ENCODE data around the gene BCAS4.
"Not testable (repeated sequence)": the region's sequence is repeated elsewhere in the genome, so short reads cannot be mapped to it uniquely, and the experiment has no call there.

Gene BCAS4, protein sequence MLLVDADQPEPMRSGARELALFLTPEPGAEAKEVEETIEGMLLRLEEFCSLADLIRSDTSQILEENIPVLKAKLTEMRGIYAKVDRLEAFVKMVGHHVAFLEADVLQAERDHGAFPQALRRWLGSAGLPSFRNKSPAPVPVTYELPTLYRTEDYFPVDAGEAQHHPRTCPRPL

DNA sequence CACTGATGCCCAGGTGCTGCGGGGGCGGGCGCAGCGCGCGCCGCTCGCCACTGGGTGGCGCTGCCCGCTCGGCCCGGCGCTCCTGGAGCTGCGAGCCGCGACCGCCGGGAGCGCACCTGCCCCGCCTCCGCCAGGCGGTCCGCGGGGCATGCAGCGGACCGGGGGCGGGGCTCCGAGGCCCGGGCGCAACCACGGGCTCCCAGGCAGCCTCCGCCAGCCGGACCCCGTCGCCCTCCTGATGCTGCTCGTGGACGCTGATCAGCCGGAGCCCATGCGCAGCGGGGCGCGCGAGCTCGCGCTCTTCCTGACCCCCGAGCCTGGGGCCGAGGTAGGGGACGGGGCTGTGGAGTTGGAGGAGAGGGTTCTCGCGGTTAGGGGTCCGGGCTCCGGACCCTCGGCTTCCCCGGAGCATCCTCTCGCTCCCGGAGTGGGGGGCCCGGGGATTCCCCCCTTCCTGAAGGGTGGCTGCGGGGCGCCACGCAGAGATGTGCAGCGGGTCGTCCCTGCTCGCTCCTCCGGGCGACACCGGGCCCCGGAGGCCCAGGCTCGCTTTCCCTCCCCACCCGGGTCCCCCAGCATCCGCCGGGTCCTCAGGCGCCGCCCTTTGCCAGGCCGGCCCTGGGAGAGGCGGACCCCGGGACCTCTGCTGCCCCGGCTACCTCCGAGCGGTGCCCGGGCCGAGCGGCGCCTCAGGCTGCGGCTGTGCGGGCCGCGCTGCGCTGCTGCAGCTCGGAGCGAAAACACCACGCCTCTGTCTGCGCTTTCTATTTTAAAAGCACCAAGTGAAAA, at the start of gene BCAS4:
BCAS4 (plus strand) TSS at position 216 of the 789 bp plus-strand sequence; CDS start at position 239, 23 bp downstream.
- peak; percentile 64 to 78 (median 70) for DNase-seq (ENCODE audit: low read depth in 2 of 3, low spot score in 1 of 3)

DNA sequence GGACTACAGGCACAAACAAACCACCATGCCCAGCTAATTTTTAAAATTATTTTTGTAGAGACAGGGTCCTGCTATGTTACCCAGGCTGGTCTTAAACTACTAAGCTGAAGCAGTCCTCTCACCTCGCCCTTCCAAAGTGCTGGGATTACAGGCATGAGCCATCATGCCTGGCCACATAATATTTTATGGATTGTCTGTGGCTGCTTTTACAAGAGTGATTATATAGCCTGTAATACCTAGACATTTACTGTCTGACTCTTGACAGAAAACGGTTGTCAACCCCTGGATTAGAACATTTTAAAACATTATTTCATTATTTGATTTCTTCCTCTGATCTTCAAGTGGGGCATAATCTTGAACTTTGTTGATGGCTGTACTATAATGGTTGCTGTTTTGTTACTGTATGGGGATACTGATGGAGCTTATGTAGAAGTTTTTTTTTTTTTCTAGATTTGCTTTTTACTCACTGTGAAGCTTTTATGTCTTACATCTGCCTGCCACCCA, 49.2 kb upstream of the BCAS4 start:
- DNase-seq (ENCODE audit: low read depth in 2 of 3, low spot score in 1 of 3): no peak

DNA sequence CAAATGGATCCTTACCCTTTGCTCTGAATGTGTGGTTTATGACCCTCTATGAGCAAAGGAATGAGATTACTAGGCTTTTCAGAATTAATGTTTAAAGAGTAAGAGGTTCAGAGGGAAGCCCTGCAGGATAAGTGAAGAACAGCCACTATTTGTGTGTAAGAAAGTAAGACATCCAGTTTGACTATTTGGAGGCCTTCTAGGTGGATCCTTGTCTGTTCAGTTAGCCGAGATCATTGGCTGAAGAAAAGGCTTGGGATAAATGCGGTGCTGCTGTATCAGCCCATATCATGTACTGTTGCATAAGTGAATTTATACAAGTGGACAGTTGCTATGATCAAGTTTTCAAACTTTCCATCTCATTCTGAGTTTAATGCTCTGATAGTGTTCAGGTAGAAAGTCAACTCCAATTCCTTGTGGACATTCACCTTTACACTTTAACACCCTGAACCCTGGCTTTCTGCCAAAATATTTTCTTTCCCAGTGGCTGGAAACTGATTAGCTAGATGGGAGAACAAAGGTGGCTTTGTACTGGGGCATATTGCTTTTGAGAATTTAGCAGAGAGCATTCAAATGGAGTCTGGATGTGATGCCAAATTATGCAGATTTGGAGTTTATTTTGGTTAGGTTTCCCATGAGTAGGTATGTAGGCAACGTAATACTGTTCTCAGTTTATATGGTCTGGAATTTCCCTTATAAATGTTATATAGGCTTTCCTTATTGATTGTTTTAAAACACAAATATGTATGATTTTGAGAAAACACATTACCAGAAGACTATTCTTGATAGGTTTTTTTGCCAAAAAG, 48.5 kb upstream of the BCAS4 start:
- no peak for DNase-seq (ENCODE audit: low read depth in 2 of 3, low spot score in 1 of 3)

DNA sequence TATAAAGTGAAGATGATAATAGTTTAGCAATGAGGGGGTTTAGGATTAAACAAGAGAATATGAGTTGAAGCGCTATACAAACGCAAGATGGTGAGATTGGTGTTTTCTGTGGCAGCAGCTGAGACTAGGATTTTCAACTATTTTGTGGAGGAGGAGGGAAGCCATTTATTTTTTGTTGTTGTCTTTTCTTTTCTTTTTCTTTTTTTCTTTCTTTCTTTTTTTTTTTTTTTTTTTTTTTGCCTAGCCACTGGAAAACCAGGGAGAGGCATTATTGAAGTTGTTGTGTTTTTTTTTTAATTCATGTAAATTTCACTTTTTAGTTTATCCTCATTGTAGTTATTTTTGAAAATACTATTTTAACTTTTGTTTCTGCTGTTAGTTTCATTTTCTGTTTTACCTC, 47.6 kb upstream of the BCAS4 start:
- no peak for DNase-seq (ENCODE audit: low read depth in 2 of 3, low spot score in 1 of 3)

DNA sequence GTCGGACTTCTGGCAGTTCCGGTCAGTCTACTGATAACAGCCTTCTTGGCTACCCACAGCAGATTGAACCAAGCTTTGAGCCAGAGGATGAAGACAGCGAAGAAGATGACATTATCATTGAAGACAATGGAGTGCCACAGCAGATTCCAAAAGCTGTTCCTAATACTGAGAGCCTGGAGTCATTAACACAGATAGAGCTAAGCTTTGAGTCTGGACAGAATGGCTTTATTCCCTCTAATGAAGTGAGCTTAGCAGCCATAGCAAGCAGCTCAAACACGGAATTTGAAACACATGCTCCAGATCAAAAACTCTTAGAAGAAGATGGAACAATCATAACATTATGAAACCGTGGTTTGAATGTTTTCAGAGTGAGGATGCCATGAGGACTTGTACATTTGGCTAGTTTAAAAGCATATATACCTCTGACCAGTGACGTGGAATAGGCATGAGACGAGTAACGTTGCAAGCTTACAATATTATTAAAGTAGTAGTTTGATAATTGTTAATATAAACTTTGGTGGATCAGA, 44.7 kb upstream of the BCAS4 start:
- DNase-seq (ENCODE audit: low read depth in 2 of 3, low spot score in 1 of 3): no peak

DNA sequence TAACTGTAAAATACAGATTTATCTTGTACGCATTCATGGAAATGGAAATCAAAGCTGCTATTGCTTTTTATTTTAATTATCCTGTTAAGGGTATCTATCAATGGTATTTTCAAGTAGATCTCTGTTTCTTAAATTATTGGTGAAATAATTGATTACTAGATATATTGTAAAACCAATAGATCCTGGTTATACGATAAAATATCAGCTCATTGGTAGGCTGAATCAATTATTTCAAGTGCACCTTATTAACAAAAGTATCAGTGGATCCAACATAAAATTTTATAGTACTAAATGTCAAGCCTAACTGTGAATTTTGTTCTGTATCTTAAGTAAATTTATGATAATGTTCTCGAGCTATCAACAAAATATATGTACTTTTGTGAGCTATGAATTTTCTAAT, 41.7 kb upstream of the BCAS4 start:
- no peak for DNase-seq (ENCODE audit: low read depth in 2 of 3, low spot score in 1 of 3)

DNA sequence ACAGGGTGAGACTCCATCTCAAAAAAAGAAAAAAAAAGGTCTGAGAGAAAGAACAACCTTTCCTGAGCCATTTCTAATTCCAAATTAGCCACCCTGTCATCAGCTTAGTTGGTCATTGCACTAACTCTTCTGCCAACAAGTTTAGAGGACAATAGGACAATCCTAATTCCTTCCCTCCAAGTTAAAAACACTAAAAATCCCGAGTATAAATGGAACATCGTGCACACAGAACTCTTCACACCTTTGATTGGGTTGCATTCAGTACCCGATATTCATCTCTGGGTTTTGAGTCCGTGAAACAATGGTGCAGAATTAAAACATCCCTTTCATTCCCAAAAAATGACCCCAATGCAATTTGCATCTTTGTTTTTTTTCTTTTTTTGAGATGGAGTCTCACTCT, 40.4 kb upstream of the BCAS4 start:
- no peak for DNase-seq (ENCODE audit: low read depth in 2 of 3, low spot score in 1 of 3)

DNA sequence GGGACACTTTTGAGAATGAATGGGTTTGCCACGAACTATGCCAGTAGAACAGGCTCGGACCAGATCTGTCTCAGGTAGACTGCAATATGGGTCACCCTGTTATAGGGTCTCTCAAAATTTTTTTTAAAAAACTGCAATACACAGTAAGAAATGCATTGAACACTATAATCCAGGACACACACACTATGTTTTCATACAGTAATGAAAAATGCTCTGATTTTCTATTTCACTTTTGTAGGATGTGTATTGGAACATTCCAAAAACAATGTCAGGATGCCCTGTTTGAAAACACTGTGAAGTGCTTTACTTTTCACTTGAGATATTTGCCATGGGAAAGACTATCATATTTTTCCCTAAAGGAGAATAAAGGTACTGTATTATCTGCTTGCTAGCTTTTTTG, 38.4 kb upstream of the BCAS4 start:
- DNase-seq (ENCODE audit: low read depth in 2 of 3, low spot score in 1 of 3): no peak

DNA sequence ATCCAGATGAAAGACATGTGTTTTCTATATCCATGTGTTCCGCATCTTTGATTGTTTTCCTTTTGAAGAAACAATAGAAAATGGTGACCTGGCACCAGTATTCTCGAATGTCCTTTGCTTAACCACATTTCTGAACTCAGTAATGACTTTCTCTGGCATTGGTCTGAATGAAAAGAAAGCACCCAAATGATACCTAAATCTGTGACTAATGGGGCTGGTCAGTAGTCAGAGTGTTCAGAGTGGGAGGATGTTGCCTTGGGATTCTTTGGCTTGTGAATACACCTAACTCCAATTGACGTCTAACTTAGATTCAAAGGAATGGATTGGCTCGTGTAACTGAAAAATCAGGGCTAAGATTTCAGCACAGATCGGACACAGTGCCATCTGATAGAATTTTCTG, 36.4 kb upstream of the BCAS4 start:
- no peak for DNase-seq (ENCODE audit: low read depth in 2 of 3, low spot score in 1 of 3)

DNA sequence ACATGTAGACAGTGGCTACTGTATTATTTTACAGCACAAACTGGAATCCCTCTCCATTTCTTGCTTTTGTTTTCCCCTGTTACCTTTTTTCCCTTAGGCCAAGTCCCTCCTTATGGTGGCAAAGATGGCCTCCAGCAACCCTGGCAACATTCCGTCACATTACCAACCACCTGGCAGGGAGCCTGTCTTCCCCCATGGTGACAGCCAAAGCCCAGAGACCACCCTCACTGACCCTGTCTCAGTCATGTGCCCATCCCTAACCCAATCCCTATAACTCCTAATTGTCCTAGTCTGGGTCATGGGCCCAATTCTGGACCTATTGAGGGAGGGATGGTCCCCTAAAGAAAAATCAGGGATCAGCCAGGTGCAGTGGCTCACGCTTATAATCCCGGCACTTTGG, 35.9 kb upstream of the BCAS4 start:
- DNase-seq (ENCODE audit: low read depth in 2 of 3, low spot score in 1 of 3): no peak

DNA sequence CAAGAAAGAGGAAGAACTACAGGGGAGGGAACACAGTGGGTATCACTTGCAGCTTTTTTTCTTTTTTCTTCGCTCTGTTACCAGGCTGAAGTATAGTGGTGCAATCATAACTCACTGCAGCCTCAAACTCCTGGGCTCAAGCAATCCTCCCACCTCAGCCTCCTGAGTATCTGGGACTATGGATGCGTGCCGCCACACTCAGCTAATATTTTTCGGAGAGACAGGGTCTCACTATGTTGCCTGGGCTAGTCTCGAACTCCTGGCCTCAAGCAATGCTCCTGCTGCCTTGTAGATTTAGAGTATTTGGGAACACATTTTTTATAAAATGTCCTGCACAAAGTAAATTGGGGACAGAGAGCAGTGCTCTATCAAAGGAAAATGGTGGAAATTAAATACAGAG, 35.2 kb upstream of the BCAS4 start:
- no peak for DNase-seq (ENCODE audit: low read depth in 2 of 3, low spot score in 1 of 3)

DNA sequence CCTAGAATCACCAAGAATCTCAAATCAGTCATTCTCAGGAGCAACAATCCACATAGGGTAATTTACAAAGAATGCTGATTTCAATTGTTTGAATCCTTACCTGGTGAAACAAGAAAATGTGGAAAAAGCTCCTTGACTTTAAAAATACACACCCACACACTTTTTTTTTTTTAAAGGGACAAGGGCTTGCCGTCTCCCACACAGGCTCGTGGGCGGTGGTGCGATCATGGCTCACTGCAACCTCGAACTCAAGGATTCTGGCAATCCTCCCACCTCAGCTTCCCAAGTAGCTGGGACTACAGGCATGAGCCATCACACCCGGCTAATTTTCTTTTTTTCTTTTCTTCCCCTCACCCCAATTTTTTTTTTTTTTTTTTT, 32.8 kb upstream of the BCAS4 start:
- DNase-seq (ENCODE audit: low read depth in 2 of 3, low spot score in 1 of 3): no peak

DNA sequence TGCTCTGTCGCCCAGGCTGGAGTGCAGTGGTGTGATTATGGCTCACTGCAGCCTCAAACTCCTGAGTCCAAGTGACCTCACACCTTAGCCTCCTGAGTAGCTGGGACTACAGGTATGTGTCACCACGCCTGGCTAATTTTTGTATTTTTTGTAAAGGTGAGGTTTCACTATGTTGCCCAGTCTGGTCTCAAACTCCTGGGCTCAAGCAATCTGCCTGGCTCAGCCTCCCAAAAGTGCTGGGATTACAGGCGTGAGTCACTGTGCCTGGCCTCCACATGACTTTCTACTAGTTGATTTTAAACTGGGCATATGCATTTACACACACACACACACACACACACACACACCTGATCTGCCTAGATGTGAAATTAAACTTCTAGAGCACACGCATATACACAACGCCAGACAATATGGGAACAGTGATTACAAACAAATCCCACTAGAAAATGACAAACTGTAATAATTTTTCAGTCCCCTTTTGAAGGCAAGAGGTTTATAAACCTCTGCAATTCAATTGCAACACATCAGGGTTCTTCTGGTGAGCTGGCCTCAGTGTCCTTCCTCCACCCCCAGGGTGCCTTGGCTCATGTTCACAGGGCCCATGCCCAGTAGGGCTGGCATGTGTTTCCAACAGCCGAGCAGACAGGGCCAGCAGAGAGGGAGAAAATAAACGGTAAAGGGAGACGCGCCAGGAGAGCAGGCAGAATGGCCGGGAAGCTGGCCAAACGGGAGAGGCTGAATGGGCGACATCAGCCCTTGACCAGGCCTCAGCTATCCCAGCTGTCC, 32.2 kb upstream of the BCAS4 start:
- no peak for DNase-seq (ENCODE audit: low read depth in 2 of 3, low spot score in 1 of 3)

DNA sequence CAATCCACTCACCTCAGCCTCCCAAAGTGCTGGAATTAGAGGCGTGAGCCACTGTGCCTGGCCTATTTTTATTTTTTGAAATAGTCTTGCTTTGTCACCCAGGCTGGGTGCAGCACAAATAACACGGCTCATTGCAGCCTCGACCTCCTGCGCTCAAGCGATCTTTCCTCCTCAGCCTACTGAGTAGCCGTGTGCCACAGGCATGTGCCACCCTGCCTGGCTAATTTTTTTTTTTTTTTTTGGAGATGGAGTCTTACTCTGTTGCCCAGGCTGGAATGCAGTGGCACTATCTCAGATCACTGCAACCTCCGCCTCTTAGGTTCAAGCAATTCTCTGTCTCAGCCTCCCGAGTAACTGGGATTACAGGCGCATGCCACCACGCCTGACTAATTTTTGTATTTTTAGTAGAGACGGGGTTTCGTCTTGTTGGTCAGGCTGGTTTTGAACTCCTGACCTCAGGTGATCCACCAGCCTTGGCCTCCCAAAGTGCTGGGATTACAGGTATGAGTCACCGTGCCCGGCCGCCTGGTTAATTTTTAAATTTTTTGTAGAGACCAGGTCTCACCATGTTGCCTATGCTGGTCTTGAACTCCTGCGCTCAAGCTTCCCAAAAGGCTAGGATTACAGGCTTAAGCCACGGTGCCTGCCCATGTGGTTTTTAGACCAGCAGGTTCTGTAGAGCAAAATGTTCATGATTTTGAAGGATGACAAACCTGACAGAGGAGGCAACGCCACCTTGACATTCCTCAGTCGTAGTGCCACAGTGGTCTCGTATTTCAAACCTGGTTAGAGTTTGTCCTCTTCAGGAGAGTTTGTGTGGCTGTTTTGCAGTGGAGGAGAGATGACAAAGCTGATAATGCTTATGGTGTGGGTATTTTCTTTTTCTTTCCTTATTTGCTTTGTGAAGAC, 31.1 kb upstream of the BCAS4 start:
- not testable (repeated sequence) for DNase-seq (ENCODE audit: low read depth in 2 of 3, low spot score in 1 of 3)

DNA sequence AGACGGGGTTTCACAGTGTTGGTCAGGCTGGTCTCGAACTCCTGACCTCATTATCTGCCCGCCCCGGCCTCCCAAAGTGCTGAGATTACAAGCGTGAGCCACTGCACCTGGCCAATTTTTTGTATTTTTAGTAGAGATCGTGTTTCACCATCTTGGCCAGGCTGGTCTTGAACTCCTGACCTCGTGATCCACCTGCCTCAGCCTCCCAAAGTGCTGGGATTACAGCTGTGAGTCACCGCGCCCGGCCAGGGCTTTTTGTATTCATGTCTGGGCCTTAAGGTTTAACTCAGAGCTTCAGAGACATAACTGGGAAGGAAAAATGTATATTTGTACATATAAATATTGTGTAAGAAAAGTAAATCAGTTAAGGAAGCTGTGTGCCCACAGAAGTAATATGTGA, 29.6 kb upstream of the BCAS4 start:
- not testable (repeated sequence) for DNase-seq (ENCODE audit: low read depth in 2 of 3, low spot score in 1 of 3)

DNA sequence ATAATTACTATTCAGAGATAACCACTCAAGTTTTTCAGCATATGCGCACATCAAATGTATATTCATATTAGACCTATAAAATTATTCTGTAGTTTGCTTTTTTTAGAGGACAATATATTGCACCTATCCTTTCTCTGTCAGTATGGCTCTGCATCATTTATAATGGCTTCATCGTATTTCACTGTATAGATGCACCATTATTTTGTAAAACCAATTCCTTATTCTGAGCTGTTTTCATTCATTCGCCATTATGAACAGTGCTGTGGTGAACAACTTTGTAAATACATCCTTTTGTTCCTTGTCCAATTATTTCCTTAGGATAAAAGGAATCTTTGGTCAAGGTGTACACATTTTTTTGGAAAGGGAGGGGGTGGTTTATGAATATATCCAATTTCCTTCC, 29.2 kb upstream of the BCAS4 start:
- DNase-seq (ENCODE audit: low read depth in 2 of 3, low spot score in 1 of 3): no peak

DNA sequence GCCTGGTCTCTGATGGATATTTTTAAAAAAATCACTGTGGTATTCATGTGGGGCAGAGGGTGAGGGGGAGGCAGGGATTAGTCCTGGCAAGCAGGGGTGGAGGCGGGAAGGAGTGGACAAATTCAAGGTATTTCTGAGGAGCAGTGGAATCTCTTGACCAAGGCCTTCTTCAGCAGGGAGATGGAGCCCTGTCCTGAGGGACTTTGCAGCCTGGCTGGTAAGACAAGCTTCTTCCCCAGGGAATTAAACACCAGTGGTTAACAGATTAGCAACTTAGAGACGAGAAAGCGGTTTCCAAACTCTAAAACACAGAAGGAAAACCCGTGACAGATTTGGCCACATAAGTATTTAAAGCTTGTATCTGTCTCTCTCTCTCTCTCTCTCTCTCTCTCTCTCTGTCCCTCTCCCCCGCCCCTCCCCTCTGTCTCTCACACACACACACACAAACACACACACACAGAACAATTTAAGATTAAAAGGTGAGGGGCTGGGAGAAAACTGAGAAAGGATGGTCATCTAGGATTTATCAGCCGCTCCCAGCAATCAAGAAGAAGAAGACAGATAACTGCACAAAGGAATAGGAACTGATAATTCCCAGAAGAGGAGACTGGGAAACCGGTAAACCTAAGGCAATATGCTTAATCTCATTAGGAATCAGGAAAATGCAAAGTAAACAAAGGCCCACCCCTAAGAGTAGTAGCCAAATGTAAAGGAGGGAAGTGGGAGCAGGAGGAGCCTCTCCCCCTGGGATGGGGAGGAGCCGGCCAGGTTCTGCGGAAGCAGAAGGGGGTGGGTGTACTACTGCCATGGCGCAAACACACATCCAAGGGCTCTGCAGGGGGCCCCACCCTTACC, 27.7 kb upstream of the BCAS4 start:
- DNase-seq (ENCODE audit: low read depth in 2 of 3, low spot score in 1 of 3): not testable (repeated sequence)

DNA sequence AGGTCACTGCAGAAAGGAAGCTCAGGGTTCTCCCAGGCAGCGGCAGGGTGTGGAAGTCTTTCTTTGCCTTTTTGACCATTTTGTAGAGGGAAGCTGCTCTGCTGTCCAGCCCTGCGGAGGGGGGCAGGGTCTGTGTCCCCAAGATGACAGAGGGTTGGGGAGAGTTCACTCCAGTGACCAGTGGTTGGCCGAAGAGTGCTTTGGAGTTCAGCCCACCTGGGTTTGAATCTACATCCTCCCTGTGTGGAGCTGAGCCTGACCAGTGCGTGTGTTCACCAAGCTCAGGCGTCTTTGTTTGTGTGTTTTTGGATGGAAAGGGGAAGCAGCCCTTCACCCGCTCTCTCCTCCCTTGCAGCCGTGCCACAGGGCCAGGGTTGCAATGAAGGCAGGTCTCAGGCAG, 25.9 kb upstream of the BCAS4 start:
- DNase-seq (ENCODE audit: low read depth in 2 of 3, low spot score in 1 of 3): not testable (repeated sequence)

DNA sequence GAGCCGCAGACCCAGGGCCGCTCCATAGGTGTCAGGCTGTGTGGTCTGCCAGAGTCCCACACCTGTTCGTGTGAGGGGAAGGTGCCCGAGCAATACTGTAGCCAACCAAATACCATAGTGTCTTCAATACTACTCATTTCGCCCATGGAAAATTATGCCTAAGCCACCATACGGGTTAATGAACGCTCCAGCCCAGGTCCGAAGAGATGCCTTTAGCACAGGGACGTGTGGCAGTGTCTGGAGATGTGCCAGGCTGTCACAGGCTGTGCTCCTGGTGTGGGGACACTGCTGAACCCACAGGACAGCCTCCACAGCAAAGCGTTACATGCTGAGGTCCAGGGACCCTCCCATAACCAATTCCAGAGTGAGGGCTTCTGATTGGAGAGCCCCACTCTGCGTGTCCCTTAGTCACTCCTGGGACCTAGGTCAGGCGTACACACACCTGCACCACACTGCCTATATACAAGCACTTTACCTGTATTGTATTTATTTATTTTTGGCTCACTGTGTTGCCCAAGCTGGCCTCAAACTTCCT, 25.2 kb upstream of the BCAS4 start:
- DNase-seq (ENCODE audit: low read depth in 2 of 3, low spot score in 1 of 3): not testable (repeated sequence)

All from stimulated activated CD4-positive, alpha-beta T cell treated with anti-CD3 and anti-CD28 coated beads, Interleukin-12 subunit alpha, Interleukin-12 subunit beta, amount 100 ng/mL, for 48 hours (primary cell).